GM12878 (cell line): ENCODE measurements around the gene NEK5. TPM values are rescaled to one million over a fixed set of nuclear protein-coding genes. Genes with fewer than 3 reads are reported as not detected.

ENCODE experiments used
- ATAC-seq: fragments of 200-7000 bp; cut with Tn5 transposase; 3 replicates; pipeline ENCODE4 v1.9.1; 2020; ENCODE audit warnings: mild to moderate bottlenecking, moderate library complexity
- BruUV-seq: library from RNA; stranded (reverse); fragments of 400-500 nt; replicated peaks from 2 replicates; lab custom pipeline; 2021; lab: Mats Ljungman, UMichigan
- CTCF ChIA-PET: fragments of 300-600 bp; sonication (Branson Sonifier 250); formaldehyde crosslinking; extraction: SDS; loops from one replicate; lab custom pipeline; 2021; ENCODE audit warnings: inconsistent platforms; lab: Yijun Ruan, JAX
- POLR2A ChIA-PET: fragments of 350-600 bp; formaldehyde crosslinking; extraction: SDS; loops from one replicate; lab custom pipeline; 2021; ENCODE audit warnings: inconsistent platforms; lab: Charles Lee
- RAD21 ChIA-PET: fragments of 300-600 bp; sonication (Branson Sonifier 250); formaldehyde crosslinking; loops from one replicate; lab custom pipeline; 2023; ENCODE audit warnings: antibody characterized with exemption; ENCODE audit not compliant: unreplicated experiment; lab: Charles Lee
- SMC1A ChIA-PET: fragments of 300-600 bp; sonication (Branson Sonifier 250); formaldehyde crosslinking; loops from one replicate; lab custom pipeline; 2023; ENCODE audit not compliant: unreplicated experiment, uncharacterized antibody; lab: Charles Lee
- DNase-seq: peaks from one replicate; pipeline ENCODE4 v3.0.0-alpha.2; 2011; ENCODE audit warnings: low read depth, low spot score
- FAIRE-seq: peaks from 3 replicates; lab custom pipeline; 2011; peaks lifted over from hg19 to GRCh38; lab: Jason Lieb, UNC
- H2AFZ ChIP-seq: 2 replicates; pipeline ENCODE4 v1.6.0; 2011; ENCODE audit warnings: low read depth, low read length, control low read depth; ENCODE audit not compliant: control insufficient read depth
- H3K27ac ChIP-seq: 2 replicates; pipeline ENCODE4 v1.5.1; 2011; ENCODE audit warnings: control low read depth; ENCODE audit not compliant: control insufficient read depth, insufficient read depth
- H3K27me3 ChIP-seq, 2 experiments: replicated peaks in 1 of 2; 2 replicates each; pipeline versions ENCODE4 v1.6.0 to v1.6.1; 2011; ENCODE audit warnings: low read length in 1 of 2; ENCODE audit not compliant: control insufficient read depth in 2 of 2, insufficient read depth in 2 of 2
- H3K36me3 ChIP-seq, 2 experiments: 2 replicates each; pipeline ENCODE4 v1.5.1; 2011; ENCODE audit warnings: low read length in 1 of 2; ENCODE audit not compliant: control insufficient read depth in 2 of 2, insufficient read depth in 2 of 2
- H3K4me1 ChIP-seq: 2 replicates; pipeline ENCODE4 v1.6.1; 2011; ENCODE audit warnings: mild to moderate bottlenecking, low read length, moderate library complexity, mixed read lengths; ENCODE audit not compliant: control insufficient read depth, insufficient read depth
- H3K4me2 ChIP-seq: 2 replicates; pipeline ENCODE4 v1.6.0; 2011; ENCODE audit warnings: control low read depth; ENCODE audit not compliant: control insufficient read depth, insufficient read depth
- H3K4me3 ChIP-seq: fragments of 200-600 bp; sonication (generic); 2 replicates; pipeline ENCODE4 v1.5.1; 2016
- H3K79me2 ChIP-seq: 2 replicates; pipeline ENCODE4 v1.6.0; 2011; ENCODE audit warnings: low read length; ENCODE audit not compliant: control insufficient read depth, insufficient read depth
- H3K9ac ChIP-seq: 2 replicates; pipeline ENCODE4 v1.8.0; 2011; ENCODE audit warnings: low read length, control low read depth, mixed read lengths; ENCODE audit not compliant: control insufficient read depth, insufficient read depth
- H3K9me3 ChIP-seq: replicated peaks from 3 replicates; pipeline ENCODE4 v1.5.1; 2011; ENCODE audit warnings: mild to moderate bottlenecking, low read length; ENCODE audit not compliant: control insufficient read depth, insufficient read depth
- H4K20me1 ChIP-seq: 2 replicates; pipeline ENCODE4 v1.6.0; 2011; ENCODE audit not compliant: control insufficient read depth, insufficient read depth
- ASH2L ChIP-seq: fragments of 300-600, 200-600 bp; sonication (generic); IDR thresholded peaks from 2 replicates; pipeline ENCODE4 v1.6.1; 2017; ENCODE audit warnings: low read depth, mild to moderate bottlenecking, borderline replicate concordance
- BHLHE40 ChIP-seq, 2 experiments: fragments of 450-650 bp in 1 of 2; IDR thresholded peaks; 2 replicates each; pipeline ENCODE4 v1.6.1; 2011 to 2017; ENCODE audit warnings: low read depth in 2 of 2, borderline replicate concordance in 1 of 2, improper control_type of control experiment in 1 of 2, low read length in 1 of 2, mild to moderate bottlenecking in 1 of 2
- NR2F1 ChIP-seq: fragments of 450-650 bp; conservative IDR thresholded peaks from 2 replicates; pipeline ENCODE4 v1.6.1; 2017; ENCODE audit warnings: mild to moderate bottlenecking
- TCF12 ChIP-seq: IDR thresholded peaks from 2 replicates; pipeline ENCODE4 v1.6.1; 2011; ENCODE audit warnings: low read depth, mild to moderate bottlenecking, low read length
- TCF3 ChIP-seq: IDR thresholded peaks from 2 replicates; pipeline ENCODE4 v1.6.1; 2012; ENCODE audit warnings: low read depth, mild to moderate bottlenecking, low read length, borderline replicate concordance; ENCODE audit not compliant: insufficient read depth
- YBX1 ChIP-seq: fragments of 450-650 bp; IDR thresholded peaks from 2 replicates; pipeline ENCODE4 v1.6.1; 2016; ENCODE audit warnings: antibody characterized with exemption
- ZSCAN29 ChIP-seq: fragments of 450-650 bp; IDR thresholded peaks from 2 replicates; pipeline ENCODE4 v1.6.1; 2017; ENCODE audit warnings: mild to moderate bottlenecking, moderate library complexity
- whole genome bisulfite sequencing: methylation state at CpG from one replicate; pipeline ENCODE4 v1.1.6; 2016; ENCODE audit warnings: low lambda C conversion rate; ENCODE audit not compliant: insufficient replicate concordance, insufficient coverage; ENCODE audit errors: missing lambda C conversion rate; 5-methylcytosine and 5-hydroxymethylcytosine counted together
- in situ Hi-C: fragments of 300-500 bp; cut with MboI; formaldehyde crosslinking; loops from 9 replicates; pipeline ENCODE4 v1.14.3; 2018; ENCODE audit warnings: mixed read lengths
- intact Hi-C: fragments of 100-400 bp; cut with micrococcal nuclease; formaldehyde crosslinking; loops from one replicate; pipeline ENCODE4 v1.14.2; 2022; ENCODE audit not compliant: unreplicated experiment
- polyA plus RNA-seq, 11 experiments: library from polyadenylated mRNA; depleted of rRNA in 4 of 11; unstranded in 6 of 11; stranded (reverse) in 5 of 11; fragments of >200 nt; fragmentation: Nextera tagmentation in 4 of 11; fragmentation: Illumina TruSeq in 1 of 11; extraction: Ambion mirVana in 4 of 11; extraction: Trizol in 1 of 11; gene quantifications; 1 replicate in 1 of 11; 2 replicates in 10 of 11; pipeline versions ENCODE4 v1.2.1 to v1.2.3, GENCODE V29; 2011 to 2016; ENCODE audit warnings: inconsistent platforms in 2 of 11, missing spikeins in 2 of 11, low read depth in 1 of 11
- total RNA-seq, 4 experiments: library from RNA; depleted of rRNA in 3 of 4; stranded (reverse); fragments of >200 nt in 3 of 4; fragmentation: Illumina TruSeq in 1 of 4; extraction: Trizol in 1 of 4; gene quantifications; 2 replicates each; pipeline versions ENCODE4 v1.2.1 to v1.2.3, GENCODE V29; 2013 to 2021
- TF ChIP-seq, protein P1 (sequence below): fragments of 450-650 bp; formaldehyde crosslinking; IDR thresholded peaks from 2 replicates; pipeline ENCODE4 v1.5.0; 2022; ENCODE audit warnings: mild to moderate bottlenecking, missing genetic modification characterization
- TF ChIP-seq, protein P2 (sequence below): fragments of 450-650 bp; IDR thresholded peaks from 2 replicates; pipeline ENCODE4 v1.6.1; 2016; ENCODE audit warnings: mild to moderate bottlenecking

NEK5 gene
- total and polyA plus RNA-seq, 10 of the 15 experiments (the other 5 are each of a cell fraction or from before 2014, with no cell fraction given): 0.04 to 0.32 (median 0.20) TPM; not detected in 6

DNA sequence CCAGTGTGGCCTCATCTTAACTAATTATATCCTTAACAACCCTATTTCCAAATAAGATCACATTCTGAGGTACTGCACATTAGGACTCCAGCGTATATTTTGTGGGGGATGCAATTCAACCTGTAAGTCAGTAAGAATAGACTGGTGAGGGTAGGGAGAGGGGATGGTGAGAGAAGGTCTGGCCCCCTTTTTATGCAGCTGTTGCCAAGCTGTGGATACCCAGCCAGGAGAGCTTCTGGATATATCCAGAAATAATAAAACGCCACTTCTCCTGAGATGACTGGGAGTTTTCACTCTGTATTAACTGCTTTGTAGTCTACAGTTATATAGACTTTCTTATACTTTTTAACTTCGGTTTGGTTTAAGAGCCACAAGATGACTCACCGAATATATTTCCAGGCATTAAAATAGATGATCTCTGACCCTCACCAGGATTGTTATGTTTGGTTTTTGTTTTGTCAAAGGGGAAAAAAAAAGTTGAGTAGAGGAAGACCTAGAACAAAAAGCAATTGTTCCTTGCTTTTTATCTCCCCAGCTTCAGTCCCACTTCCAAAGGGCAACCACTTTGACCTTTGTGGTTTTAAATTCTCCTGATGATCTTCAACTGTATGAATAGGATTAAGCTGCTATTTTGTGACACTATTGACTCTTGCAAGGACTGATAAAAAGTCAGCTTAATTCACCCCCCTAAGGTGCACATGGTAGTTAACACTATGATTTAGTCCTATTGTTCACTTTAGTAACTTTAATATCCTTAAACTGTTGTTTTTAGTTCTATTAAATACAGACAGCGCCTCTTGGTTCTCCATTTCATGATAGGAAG lies 33.6 kb upstream of the NEK5 start:
- ATAC-seq (no peak), DNase-seq (no peak), FAIRE-seq (no peak)
- no peak overlapping the region for H3K27ac ChIP-seq
- no peak overlapping the region for H2AFZ ChIP-seq
- no peaks in the 10 kb centered on the region for H3K9me3 ChIP-seq
- intact Hi-C loops: no loop called here
- CTCF ChIA-PET: no interaction called here
- H3K4me3 ChIP-seq: no peak overlapping the region
- no peaks in the 10 kb centered on the region for H3K79me2 ChIP-seq
- H3K36me3 ChIP-seq: no peaks in the 10 kb centered on the region
- RAD21 ChIA-PET: no interaction called here
- no peak overlapping the region for H3K9ac ChIP-seq
- no peaks in the 10 kb centered on the region for H3K27me3 ChIP-seq
- no peaks in the 10 kb centered on the region for H4K20me1 ChIP-seq
- SMC1A ChIA-PET: interaction anchor here (1.4 kb wide), 1 partner anchor 9 kb away, joined by 3 read pairs; no protein-coding TSS in a partner anchor
- TF ChIP-seq NR2F1 (0 out of 2 replicates have a peak, but pooled peaks have one; percentile 66), TCF3 (no peak), BHLHE40 (IDR thresholded peaks at IDR 0.05; ENCODE audit: borderline replicate concordance in 1 of 2, low read depth in 2 of 2, low read length in 1 of 2) (no peak)
- peaks cover 5% of the 10 kb centered on the region; the same call in 1 of the 2 replicates for H3K4me1 ChIP-seq
- 88% methylated on average over 5 of the region's 5 CpGs for WGBS
- in situ Hi-C loops: no loop called here
- BruUV-seq: no TSS peak
- POLR2A ChIA-PET: interaction anchor here (0.7 kb wide), 2 partner anchors 26 to 35 kb away, joined by 3 read pairs; no protein-coding TSS in a partner anchor
- H3K4me2 ChIP-seq: no peak overlapping the region

- ChIA-PET SMC1A (interaction anchor here (1.2 kb wide), 1 partner anchor 16 kb away, joined by 3 read pairs; no protein-coding TSS in a partner anchor), POLR2A (no interaction called here), RAD21 (no interaction called here), CTCF (interaction anchor here (1.5 kb wide), 1 partner anchor 34 kb away, joined by 4 read pairs; no protein-coding TSS in a partner anchor)
- H2AFZ ChIP-seq: no peak overlapping the region
- no peak overlapping the region for H3K27ac ChIP-seq
- no peaks in the 10 kb centered on the region for H3K79me2 ChIP-seq
- intact Hi-C loops (no loop called here), in situ Hi-C loops (no loop called here)
- ATAC-seq (no peak), FAIRE-seq (no peak), DNase-seq (no peak)
- no peaks in the 10 kb centered on the region for H3K9me3 ChIP-seq
- no TSS peak for BruUV-seq
- H3K36me3 ChIP-seq: no peaks in the 10 kb centered on the region
- H3K4me2 ChIP-seq: no peak overlapping the region
- H3K9ac ChIP-seq: no peak overlapping the region
- no peaks in the 10 kb centered on the region for H3K27me3 ChIP-seq
- H4K20me1 ChIP-seq: no peaks in the 10 kb centered on the region
- WGBS: 85% methylated on average over 3 of the region's 3 CpGs
- TF ChIP-seq ZSCAN29: no peak
- no peak for TF ChIP-seq YBX1
- TF ChIP-seq, protein P1, sequence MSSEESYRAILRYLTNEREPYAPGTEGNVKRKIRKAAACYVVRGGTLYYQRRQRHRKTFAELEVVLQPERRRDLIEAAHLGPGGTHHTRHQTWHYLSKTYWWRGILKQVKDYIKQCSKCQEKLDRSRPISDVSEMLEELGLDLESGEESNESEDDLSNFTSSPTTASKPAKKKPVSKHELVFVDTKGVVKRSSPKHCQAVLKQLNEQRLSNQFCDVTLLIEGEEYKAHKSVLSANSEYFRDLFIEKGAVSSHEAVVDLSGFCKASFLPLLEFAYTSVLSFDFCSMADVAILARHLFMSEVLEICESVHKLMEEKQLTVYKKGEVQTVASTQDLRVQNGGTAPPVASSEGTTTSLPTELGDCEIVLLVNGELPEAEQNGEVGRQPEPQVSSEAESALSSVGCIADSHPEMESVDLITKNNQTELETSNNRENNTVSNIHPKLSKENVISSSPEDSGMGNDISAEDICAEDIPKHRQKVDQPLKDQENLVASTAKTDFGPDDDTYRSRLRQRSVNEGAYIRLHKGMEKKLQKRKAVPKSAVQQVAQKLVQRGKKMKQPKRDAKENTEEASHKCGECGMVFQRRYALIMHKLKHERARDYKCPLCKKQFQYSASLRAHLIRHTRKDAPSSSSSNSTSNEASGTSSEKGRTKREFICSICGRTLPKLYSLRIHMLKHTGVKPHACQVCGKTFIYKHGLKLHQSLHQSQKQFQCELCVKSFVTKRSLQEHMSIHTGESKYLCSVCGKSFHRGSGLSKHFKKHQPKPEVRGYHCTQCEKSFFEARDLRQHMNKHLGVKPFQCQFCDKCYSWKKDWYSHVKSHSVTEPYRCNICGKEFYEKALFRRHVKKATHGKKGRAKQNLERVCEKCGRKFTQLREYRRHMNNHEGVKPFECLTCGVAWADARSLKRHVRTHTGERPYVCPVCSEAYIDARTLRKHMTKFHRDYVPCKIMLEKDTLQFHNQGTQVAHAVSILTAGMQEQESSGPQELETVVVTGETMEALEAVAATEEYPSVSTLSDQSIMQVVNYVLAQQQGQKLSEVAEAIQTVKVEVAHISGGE (CRISPR knock-in tag): no peak
- TF ChIP-seq ASH2L: no peak
- TF ChIP-seq TCF12: no peak
- TF ChIP-seq, protein P2, sequence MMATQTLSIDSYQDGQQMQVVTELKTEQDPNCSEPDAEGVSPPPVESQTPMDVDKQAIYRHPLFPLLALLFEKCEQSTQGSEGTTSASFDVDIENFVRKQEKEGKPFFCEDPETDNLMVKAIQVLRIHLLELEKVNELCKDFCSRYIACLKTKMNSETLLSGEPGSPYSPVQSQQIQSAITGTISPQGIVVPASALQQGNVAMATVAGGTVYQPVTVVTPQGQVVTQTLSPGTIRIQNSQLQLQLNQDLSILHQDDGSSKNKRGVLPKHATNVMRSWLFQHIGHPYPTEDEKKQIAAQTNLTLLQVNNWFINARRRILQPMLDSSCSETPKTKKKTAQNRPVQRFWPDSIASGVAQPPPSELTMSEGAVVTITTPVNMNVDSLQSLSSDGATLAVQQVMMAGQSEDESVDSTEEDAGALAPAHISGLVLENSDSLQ: no peak
- TF ChIP-seq, all 136 proteins: peak for 0
- Histone ChIP-seq H3K4me3 (no peak overlapping the region), H3K4me1 (peaks cover 5% of the 10 kb centered on the region; the same call in 1 of the 2 replicates)
Observed at GRCh38 chr13:52161181-52161646, 32.3 kb upstream of the NEK5 start.
